Neural cell (in vitro differentiated cells): ENCODE data around the gene CLIC1. TPM values are rescaled to one million over a fixed set of nuclear protein-coding genes. Genes with fewer than 3 reads are reported as not detected.

Experiments used
- H2AFZ ChIP-seq: fragments of 200-600, 300-800 bp; sonication (generic), shearing (Covaris generic); 2 replicates; pipeline ENCODE4 v1.6.0; 2014; ENCODE audit warnings: low read depth, mild to moderate bottlenecking, antibody characterized with exemption, low read length, moderate library complexity
- H3F3A ChIP-seq: fragments of 200-600 bp; shearing (Covaris generic); 2 replicates; pipeline ENCODE4 v1.6.1; 2016; ENCODE audit warnings: mild to moderate bottlenecking, moderate library complexity, mixed read lengths, antibody characterized with exemption, low read length; ENCODE audit not compliant: insufficient read depth, poor library complexity, severe bottlenecking
- H3K27ac ChIP-seq: fragments of 200-600, 300-800 bp; sonication (generic), shearing (Covaris generic); 2 replicates; pipeline ENCODE4 v1.5.1; 2014; ENCODE audit warnings: mild to moderate bottlenecking, low read length, moderate library complexity
- H3K27me3 ChIP-seq: fragments of 300-800, 200-600 bp; sonication (generic), shearing (Covaris generic); 2 replicates; pipeline ENCODE4 v1.6.0; 2014; ENCODE audit warnings: mild to moderate bottlenecking, low read depth, low read length, moderate library complexity; ENCODE audit not compliant: insufficient read depth
- H3K36me3 ChIP-seq: fragments of 300-800, 200-600 bp; sonication (generic), shearing (Covaris generic); 2 replicates; pipeline ENCODE4 v1.5.1; 2014; ENCODE audit warnings: mild to moderate bottlenecking, antibody characterized with exemption, low read length, moderate library complexity; ENCODE audit not compliant: insufficient read depth
- H3K4me2 ChIP-seq: fragments of 300-800, 200-600 bp; sonication (generic), shearing (Covaris generic); 2 replicates; pipeline ENCODE4 v1.6.0; 2014; ENCODE audit warnings: mild to moderate bottlenecking, low read length
- H3K4me3 ChIP-seq: fragments of 300-800, 200-600 bp; sonication (generic), shearing (Covaris generic); 2 replicates; pipeline ENCODE4 v1.5.1; 2014; ENCODE audit warnings: mild to moderate bottlenecking, low read length, moderate library complexity
- H3K79me2 ChIP-seq: fragments of 200-600 bp; shearing (Covaris generic); replicated peaks from 2 replicates; pipeline ENCODE4 v1.6.0; 2014; ENCODE audit warnings: mild to moderate bottlenecking, low read length, moderate library complexity; ENCODE audit not compliant: insufficient read depth
- H3K9ac ChIP-seq: fragments of 300-800, 200-600 bp; sonication (generic), shearing (Covaris generic); 2 replicates; pipeline ENCODE4 v1.6.1; 2016; ENCODE audit warnings: mild to moderate bottlenecking, low read length, mixed read lengths
- H3K9me2 ChIP-seq: fragments of 200-600 bp; shearing (Covaris generic); 2 replicates; pipeline ENCODE4 v1.6.1; 2016; ENCODE audit warnings: mild to moderate bottlenecking, low read length, mixed read lengths; ENCODE audit not compliant: insufficient read depth
- H3K9me3 ChIP-seq: fragments of 200-600, 300-800 bp; sonication (generic), shearing (Covaris generic); 2 replicates; pipeline ENCODE4 v1.6.1; 2016; ENCODE audit warnings: mild to moderate bottlenecking, mixed run types, low read length, moderate library complexity, mixed read lengths
- H4K20me1 ChIP-seq: fragments of 200-600 bp; shearing (Covaris generic); 2 replicates; pipeline ENCODE4 v1.6.1; 2016; ENCODE audit warnings: mild to moderate bottlenecking, mixed run types; ENCODE audit not compliant: insufficient read depth
- EP300 ChIP-seq: fragments of 450-650 bp; conservative IDR thresholded peaks from 2 replicates; pipeline ENCODE4 v1.6.1; 2014; ENCODE audit warnings: antibody characterized with exemption, mild to moderate bottlenecking, moderate library complexity; ENCODE audit not compliant: poor library complexity, severe bottlenecking
- EZH2 ChIP-seq: fragments of 200-600, 300-800 bp; shearing (Covaris generic), sonication (generic); IDR thresholded peaks from 2 replicates; pipeline ENCODE4 v1.6.1; 2014; ENCODE audit warnings: antibody characterized with exemption, low read length, borderline replicate concordance, mild to moderate bottlenecking; ENCODE audit not compliant: insufficient read depth, poor library complexity, severe bottlenecking
- MXI1 ChIP-seq: fragments of 450-650 bp; conservative IDR thresholded peaks from 2 replicates; pipeline ENCODE4 v1.6.1; 2014; ENCODE audit warnings: antibody characterized with exemption, mild to moderate bottlenecking; ENCODE audit not compliant: poor library complexity, severe bottlenecking
- POLR2AphosphoS5 ChIP-seq: IDR thresholded peaks from 2 replicates; pipeline ENCODE4 v1.6.1; 2012
- RAD21 ChIP-seq: fragments of 450-650 bp; conservative IDR thresholded peaks from 2 replicates; pipeline ENCODE4 v1.6.1; 2014; ENCODE audit warnings: antibody characterized with exemption, mild to moderate bottlenecking, moderate library complexity
- SMC3 ChIP-seq: fragments of 450-650 bp; conservative IDR thresholded peaks from 2 replicates; pipeline ENCODE4 v1.6.1; 2014; ENCODE audit warnings: antibody characterized with exemption, mild to moderate bottlenecking, moderate library complexity; ENCODE audit not compliant: poor library complexity
- TAF1 ChIP-seq: IDR thresholded peaks from 2 replicates; pipeline ENCODE4 v1.6.1; 2012; ENCODE audit warnings: low read depth
- polyA plus RNA-seq: library from polyadenylated mRNA; depleted of rRNA; stranded (reverse); fragments of >200 nt; gene quantifications from 2 replicates; pipeline ENCODE4 v1.2.3, GENCODE V29; 2014
- TF ChIP-seq, protein P1 (sequence below): fragments of 450-650 bp; IDR thresholded peaks from 2 replicates; pipeline ENCODE4 v1.5.1; 2014; ENCODE audit warnings: antibody characterized with exemption, mild to moderate bottlenecking, moderate library complexity; ENCODE audit not compliant: poor library complexity, severe bottlenecking
- TF ChIP-seq, protein P2 (sequence below): IDR thresholded peaks from 2 replicates; pipeline ENCODE4 v1.6.1; 2012; ENCODE audit warnings: borderline replicate concordance

CLIC1 gene
- polyA plus RNA-seq, 1 donor from 2014 or later = 5.5 TPM

DNA sequence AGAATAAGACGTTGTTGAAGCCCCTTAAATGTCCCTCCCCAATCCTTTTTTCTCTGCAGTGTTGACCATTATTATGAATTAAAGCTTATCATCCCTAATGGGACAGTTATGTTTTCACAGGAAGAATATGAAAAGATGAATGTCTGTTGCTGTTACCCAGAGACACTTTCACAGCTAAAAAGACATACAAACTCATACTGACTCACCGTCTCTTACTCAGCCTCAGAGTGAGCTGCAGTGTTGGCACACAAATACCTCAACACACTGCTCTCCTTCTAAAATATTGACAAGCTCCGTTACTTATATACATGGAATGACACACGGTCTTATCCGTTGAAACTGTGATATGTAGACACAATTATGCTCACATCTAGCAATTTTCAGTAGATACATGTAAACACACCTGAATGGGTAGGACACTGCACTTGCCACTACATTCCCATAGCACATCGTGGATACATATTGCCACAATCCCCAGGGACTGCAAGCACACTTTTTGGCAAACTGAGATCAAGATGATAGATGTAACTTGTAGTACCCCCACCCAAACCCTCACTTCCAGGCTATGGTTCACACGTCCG is 16.5 kb upstream of the CLIC1 start:
- Histone ChIP-seq H3F3A (no peaks in the 10 kb centered on the region), H3K27me3 (no peaks in the 10 kb centered on the region), H3K4me2 (no peak overlapping the region), H3K4me3 (no peak overlapping the region), H2AFZ (no peak overlapping the region), H3K9ac (no peak overlapping the region), H3K79me2 (no peaks in the 10 kb centered on the region), H3K9me3 (no peaks in the 10 kb centered on the region), H3K27ac (no peak overlapping the region), H3K36me3 (no peaks in the 10 kb centered on the region), H3K9me2 (no peaks in the 10 kb centered on the region), H4K20me1 (no peaks in the 10 kb centered on the region)
- TF ChIP-seq, protein P1, sequence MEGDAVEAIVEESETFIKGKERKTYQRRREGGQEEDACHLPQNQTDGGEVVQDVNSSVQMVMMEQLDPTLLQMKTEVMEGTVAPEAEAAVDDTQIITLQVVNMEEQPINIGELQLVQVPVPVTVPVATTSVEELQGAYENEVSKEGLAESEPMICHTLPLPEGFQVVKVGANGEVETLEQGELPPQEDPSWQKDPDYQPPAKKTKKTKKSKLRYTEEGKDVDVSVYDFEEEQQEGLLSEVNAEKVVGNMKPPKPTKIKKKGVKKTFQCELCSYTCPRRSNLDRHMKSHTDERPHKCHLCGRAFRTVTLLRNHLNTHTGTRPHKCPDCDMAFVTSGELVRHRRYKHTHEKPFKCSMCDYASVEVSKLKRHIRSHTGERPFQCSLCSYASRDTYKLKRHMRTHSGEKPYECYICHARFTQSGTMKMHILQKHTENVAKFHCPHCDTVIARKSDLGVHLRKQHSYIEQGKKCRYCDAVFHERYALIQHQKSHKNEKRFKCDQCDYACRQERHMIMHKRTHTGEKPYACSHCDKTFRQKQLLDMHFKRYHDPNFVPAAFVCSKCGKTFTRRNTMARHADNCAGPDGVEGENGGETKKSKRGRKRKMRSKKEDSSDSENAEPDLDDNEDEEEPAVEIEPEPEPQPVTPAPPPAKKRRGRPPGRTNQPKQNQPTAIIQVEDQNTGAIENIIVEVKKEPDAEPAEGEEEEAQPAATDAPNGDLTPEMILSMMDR = no peak
- TF ChIP-seq TAF1 (no peak), SMC3 (no peak), MXI1 (no peak), RAD21 (no peak), EZH2 (no peak), EP300 (no peak), POLR2AphosphoS5 (no peak)
- TF ChIP-seq, protein P2, sequence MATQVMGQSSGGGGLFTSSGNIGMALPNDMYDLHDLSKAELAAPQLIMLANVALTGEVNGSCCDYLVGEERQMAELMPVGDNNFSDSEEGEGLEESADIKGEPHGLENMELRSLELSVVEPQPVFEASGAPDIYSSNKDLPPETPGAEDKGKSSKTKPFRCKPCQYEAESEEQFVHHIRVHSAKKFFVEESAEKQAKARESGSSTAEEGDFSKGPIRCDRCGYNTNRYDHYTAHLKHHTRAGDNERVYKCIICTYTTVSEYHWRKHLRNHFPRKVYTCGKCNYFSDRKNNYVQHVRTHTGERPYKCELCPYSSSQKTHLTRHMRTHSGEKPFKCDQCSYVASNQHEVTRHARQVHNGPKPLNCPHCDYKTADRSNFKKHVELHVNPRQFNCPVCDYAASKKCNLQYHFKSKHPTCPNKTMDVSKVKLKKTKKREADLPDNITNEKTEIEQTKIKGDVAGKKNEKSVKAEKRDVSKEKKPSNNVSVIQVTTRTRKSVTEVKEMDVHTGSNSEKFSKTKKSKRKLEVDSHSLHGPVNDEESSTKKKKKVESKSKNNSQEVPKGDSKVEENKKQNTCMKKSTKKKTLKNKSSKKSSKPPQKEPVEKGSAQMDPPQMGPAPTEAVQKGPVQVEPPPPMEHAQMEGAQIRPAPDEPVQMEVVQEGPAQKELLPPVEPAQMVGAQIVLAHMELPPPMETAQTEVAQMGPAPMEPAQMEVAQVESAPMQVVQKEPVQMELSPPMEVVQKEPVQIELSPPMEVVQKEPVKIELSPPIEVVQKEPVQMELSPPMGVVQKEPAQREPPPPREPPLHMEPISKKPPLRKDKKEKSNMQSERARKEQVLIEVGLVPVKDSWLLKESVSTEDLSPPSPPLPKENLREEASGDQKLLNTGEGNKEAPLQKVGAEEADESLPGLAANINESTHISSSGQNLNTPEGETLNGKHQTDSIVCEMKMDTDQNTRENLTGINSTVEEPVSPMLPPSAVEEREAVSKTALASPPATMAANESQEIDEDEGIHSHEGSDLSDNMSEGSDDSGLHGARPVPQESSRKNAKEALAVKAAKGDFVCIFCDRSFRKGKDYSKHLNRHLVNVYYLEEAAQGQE = no peak

DNA sequence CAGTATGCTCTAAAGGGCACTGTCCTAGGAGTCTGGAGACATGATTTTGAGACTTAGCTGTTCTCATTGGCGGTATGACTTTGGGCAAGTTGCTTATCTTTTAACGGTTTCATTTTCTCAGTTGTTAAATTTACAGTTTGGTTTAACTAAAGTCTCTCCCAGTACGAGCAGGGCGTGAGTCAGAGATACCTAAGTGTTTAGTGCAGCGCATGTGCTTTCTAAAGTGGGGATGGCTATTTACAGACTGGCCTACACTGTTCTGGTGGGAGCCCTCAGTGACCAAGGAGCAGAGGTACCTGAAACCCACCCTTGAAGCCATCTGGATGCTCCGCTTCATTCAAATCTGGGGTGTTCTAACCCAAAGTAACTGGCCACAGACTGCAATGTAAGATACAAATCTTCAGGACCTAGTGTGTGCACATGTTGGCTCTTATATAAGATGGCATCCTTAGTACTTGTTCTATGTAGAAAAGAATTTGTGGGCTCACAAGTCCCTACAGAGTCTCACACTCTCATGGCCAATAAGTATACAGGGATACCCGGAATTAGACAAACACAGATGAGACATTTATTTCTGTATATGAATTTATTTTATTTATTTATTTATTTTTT is 14.2 kb upstream of the CLIC1 start:
- H3K36me3 ChIP-seq = no peaks in the 10 kb centered on the region

More for the DNA sequence above, 14.2 kb upstream of the CLIC1 start:
- Histone ChIP-seq H3K9ac (no peak overlapping the region), H3K4me2 (no peak overlapping the region), H3K9me3 (no peaks in the 10 kb centered on the region), H3K9me2 (no peaks in the 10 kb centered on the region), H3K4me3 (no peak overlapping the region), H3K27ac (no peak overlapping the region), H4K20me1 (no peaks in the 10 kb centered on the region), H3F3A (no peaks in the 10 kb centered on the region), H3K79me2 (no peaks in the 10 kb centered on the region), H2AFZ (no peak overlapping the region), H3K27me3 (no peaks in the 10 kb centered on the region)
- TF ChIP-seq MXI1 (no peak), EP300 (no peak), SMC3 (no peak), POLR2AphosphoS5 (no peak), EZH2 (no peak), RAD21 (no peak), TAF1 (no peak)
- TF ChIP-seq, protein P2 = no peak
- TF ChIP-seq, protein P1 = no peak
